Measurements from ENCODE around the gene TIMM10. TPM values are rescaled to one million over a fixed set of nuclear protein-coding genes. Genes with fewer than 3 reads are reported as not detected.

Gene TIMM10
- total RNA-seq, 3 donors from 2014 or later = 37.2 to 56.4 (median 45.9) TPM

GRCh38 chr11:57483562-57483918 is 47.0 kb downstream of the TIMM10 start:
- intact Hi-C loops (cut with DNase I; ENCODE audit: low total_unique reads) = no loop called here
- no peaks in the 10 kb centered on the region for H3K9me3 ChIP-seq
- no peaks in the 10 kb centered on the region for H3K36me3 ChIP-seq
- no peak overlapping the region for H3K27ac ChIP-seq
- no peak for DNase-seq (ENCODE audit: low spot score in 2 of 2)
- H3K4me3 ChIP-seq = no peak overlapping the region
- peaks cover 0 to 2% of the 10 kb centered on the region in 2 donors for H3K27me3 ChIP-seq
- no peak for TF ChIP-seq POLR2AphosphoS5 (IDR thresholded peaks at IDR 0.05)
- TF ChIP-seq CTCF (IDR thresholded peaks at IDR 0.05) = no peak
- TF ChIP-seq POLR2A (IDR thresholded peaks at IDR 0.05) = no peak
- H3K4me1 ChIP-seq = peaks cover 0 to 6% of the 10 kb centered on the region in 2 donors

GRCh38 chr11:57482782-57483561 is 47.6 kb downstream of the TIMM10 start:
- H3K36me3 ChIP-seq = no peaks in the 10 kb centered on the region
- peaks cover 0 to 2% of the 10 kb centered on the region in 2 donors for H3K27me3 ChIP-seq
- H3K4me3 ChIP-seq = peak overlapping the region in 2 of 3 donors; percentile 33 to 58
- intact Hi-C loops (cut with DNase I; ENCODE audit: low total_unique reads) = no loop called here
- no peak overlapping the region for H3K27ac ChIP-seq
- no peak for TF ChIP-seq POLR2AphosphoS5 (IDR thresholded peaks at IDR 0.05)
- no peak for TF ChIP-seq POLR2A (IDR thresholded peaks at IDR 0.05)
- peak in 2 of 3 donors; percentile 63 to 71 for TF ChIP-seq CTCF (IDR thresholded peaks at IDR 0.05)
- DNase-seq (ENCODE audit: low spot score in 2 of 2) = no peak
- peaks cover 0 to 6% of the 10 kb centered on the region in 2 donors for H3K4me1 ChIP-seq
- H3K9me3 ChIP-seq = no peaks in the 10 kb centered on the region

GRCh38 chr11:57481915-57482781 is 48.4 kb downstream of the TIMM10 start:
- intact Hi-C loops (cut with DNase I; ENCODE audit: low total_unique reads) = no loop called here

GRCh38 chr11:57481315-57481714 is 49.2 kb downstream of the TIMM10 start:
- TF ChIP-seq POLR2A (IDR thresholded peaks at IDR 0.05) = no peak
- TF ChIP-seq CTCF (IDR thresholded peaks at IDR 0.05) = no peak
- TF ChIP-seq POLR2AphosphoS5 (IDR thresholded peaks at IDR 0.05) = no peak
- no peaks in the 10 kb centered on the region for H3K9me3 ChIP-seq
- DNase-seq (ENCODE audit: low spot score in 2 of 2) = no peak
- peaks cover 0 to 6% of the 10 kb centered on the region in 2 donors for H3K4me1 ChIP-seq
- H3K4me3 ChIP-seq = no peak overlapping the region
- intact Hi-C loops (cut with DNase I; ENCODE audit: low total_unique reads) = no loop called here
- H3K27ac ChIP-seq = no peak overlapping the region
- no peaks in the 10 kb centered on the region for H3K36me3 ChIP-seq
- peaks cover 0 to 2% of the 10 kb centered on the region in 2 donors for H3K27me3 ChIP-seq

More at GRCh38 chr11:57481915-57482781, 48.4 kb downstream of the TIMM10 start:
- no peak for DNase-seq (ENCODE audit: low spot score in 2 of 2)
- H3K4me1 ChIP-seq = peaks cover 0 to 6% of the 10 kb centered on the region in 2 donors
- H3K27ac ChIP-seq = no peak overlapping the region
- peaks cover 0 to 2% of the 10 kb centered on the region in 2 donors for H3K27me3 ChIP-seq
- H3K9me3 ChIP-seq = no peaks in the 10 kb centered on the region
- no peaks in the 10 kb centered on the region for H3K36me3 ChIP-seq
- H3K4me3 ChIP-seq = peak overlapping the region in 2 of 3 donors; percentile 33 to 58
- TF ChIP-seq POLR2A (IDR thresholded peaks at IDR 0.05) (no peak), POLR2AphosphoS5 (IDR thresholded peaks at IDR 0.05) (no peak), CTCF (IDR thresholded peaks at IDR 0.05) (no peak)

Measured in breast epithelium (tissue), 4 donors.